ENCODE data around the gene PVRIG.
A peak's percentile ranks its signal among the peaks of the same experiment; 100 is the strongest.
"Not testable (repeated sequence)": the region's sequence is repeated elsewhere in the genome, so short reads cannot be mapped to it uniquely, and the experiment has no call there.

The PVRIG gene

GRCh38 chr7:100224891-100225290 lies 5.1 kb downstream of the PVRIG start:
- H3K27me3 Mint-ChIP-seq; H3K36me3 Mint-ChIP-seq (ENCODE audit: low read depth); H3K27ac Mint-ChIP-seq; intact Hi-C loops (cut with micrococcal nuclease); H3K9me3 Mint-ChIP-seq; H3K4me3 Mint-ChIP-seq; H3K4me1 Mint-ChIP-seq (ENCODE audit: low read depth): not testable (repeated sequence)

- H3K9me3 Mint-ChIP-seq; H3K27ac Mint-ChIP-seq; H3K36me3 Mint-ChIP-seq (ENCODE audit: low read depth); H3K4me1 Mint-ChIP-seq (ENCODE audit: low read depth); H3K4me3 Mint-ChIP-seq; H3K27me3 Mint-ChIP-seq; intact Hi-C loops (cut with micrococcal nuclease): not testable (repeated sequence)
These were observed 15.0 kb downstream of the PVRIG start for GRCh38 chr7:100234660-100235317.

GRCh38 chr7:100239975-100240374 lies 20.2 kb downstream of the PVRIG start:
- H3K36me3 Mint-ChIP-seq (ENCODE audit: low read depth); H3K9me3 Mint-ChIP-seq; H3K27me3 Mint-ChIP-seq; H3K27ac Mint-ChIP-seq; H3K4me3 Mint-ChIP-seq; intact Hi-C loops (cut with micrococcal nuclease): not testable (repeated sequence)
- peaks cover 13% of the 10 kb centered on the region for H3K4me1 Mint-ChIP-seq (ENCODE audit: low read depth)

- H3K27me3 Mint-ChIP-seq; H3K36me3 Mint-ChIP-seq (ENCODE audit: low read depth); intact Hi-C loops (cut with micrococcal nuclease); H3K9me3 Mint-ChIP-seq; H3K4me3 Mint-ChIP-seq: not testable (repeated sequence)
- Mint-ChIP-seq H3K27ac (peak overlapping the region; percentile 43), H3K4me1 (ENCODE audit: low read depth) (peaks cover 19% of the 10 kb centered on the region)
These were observed 23.6 kb downstream of the PVRIG start for GRCh38 chr7:100243385-100243784.

- H3K4me3 Mint-ChIP-seq; H3K36me3 Mint-ChIP-seq (ENCODE audit: low read depth); intact Hi-C loops (cut with micrococcal nuclease); H3K27me3 Mint-ChIP-seq; H3K9me3 Mint-ChIP-seq: not testable (repeated sequence)
- Mint-ChIP-seq H3K27ac (peak overlapping the region; percentile 16), H3K4me1 (ENCODE audit: low read depth) (peaks cover 19% of the 10 kb centered on the region)
These were observed 25.3 kb downstream of the PVRIG start for GRCh38 chr7:100244988-100245605.

- peaks cover 19% of the 10 kb centered on the region for H3K4me1 Mint-ChIP-seq (ENCODE audit: low read depth)
- intact Hi-C loops (cut with micrococcal nuclease); H3K4me3 Mint-ChIP-seq; H3K36me3 Mint-ChIP-seq (ENCODE audit: low read depth); H3K27ac Mint-ChIP-seq; H3K9me3 Mint-ChIP-seq; H3K27me3 Mint-ChIP-seq: not testable (repeated sequence)
These were observed 26.5 kb downstream of the PVRIG start for GRCh38 chr7:100246121-100246864.

GRCh38 chr7:100246865-100247137 lies 27.1 kb downstream of the PVRIG start:
- H3K27me3 Mint-ChIP-seq; H3K36me3 Mint-ChIP-seq (ENCODE audit: low read depth); H3K27ac Mint-ChIP-seq; H3K4me3 Mint-ChIP-seq; H3K9me3 Mint-ChIP-seq; intact Hi-C loops (cut with micrococcal nuclease): not testable (repeated sequence)
- H3K4me1 Mint-ChIP-seq (ENCODE audit: low read depth): peaks cover 19% of the 10 kb centered on the region

- peaks cover 19% of the 10 kb centered on the region for H3K4me1 Mint-ChIP-seq (ENCODE audit: low read depth)
- H3K27me3 Mint-ChIP-seq: peaks cover 5% of the 10 kb centered on the region
- H3K9me3 Mint-ChIP-seq: no peaks in the 10 kb centered on the region
- intact Hi-C loops (cut with micrococcal nuclease): no loop called here
- no peak overlapping the region for H3K4me3 Mint-ChIP-seq
- no peak overlapping the region for H3K27ac Mint-ChIP-seq
- H3K36me3 Mint-ChIP-seq (ENCODE audit: low read depth): no peaks in the 10 kb centered on the region
These were observed 27.5 kb downstream of the PVRIG start for GRCh38 chr7:100247152-100247757.

- Mint-ChIP-seq H3K27me3 (peaks cover 5% of the 10 kb centered on the region), H3K4me3 (no peak overlapping the region), H3K36me3 (ENCODE audit: low read depth) (no peaks in the 10 kb centered on the region), H3K9me3 (no peaks in the 10 kb centered on the region), H3K4me1 (ENCODE audit: low read depth) (peaks cover 9% of the 10 kb centered on the region), H3K27ac (no peak overlapping the region)
- intact Hi-C loops (cut with micrococcal nuclease): no loop called here
These were observed 28.7 kb downstream of the PVRIG start for GRCh38 chr7:100248483-100248882.

GRCh38 chr7:100257017-100257416 lies 37.3 kb downstream of the PVRIG start:
- no peaks in the 10 kb centered on the region for H3K4me1 Mint-ChIP-seq (ENCODE audit: low read depth)
- intact Hi-C loops (cut with micrococcal nuclease): no loop called here
- H3K27ac Mint-ChIP-seq: no peak overlapping the region
- no peaks in the 10 kb centered on the region for H3K27me3 Mint-ChIP-seq
- H3K4me3 Mint-ChIP-seq: no peak overlapping the region
- H3K36me3 Mint-ChIP-seq (ENCODE audit: low read depth): no peaks in the 10 kb centered on the region
- H3K9me3 Mint-ChIP-seq: no peaks in the 10 kb centered on the region

- intact Hi-C loops (cut with micrococcal nuclease); H3K36me3 Mint-ChIP-seq (ENCODE audit: low read depth); H3K27ac Mint-ChIP-seq; H3K9me3 Mint-ChIP-seq; H3K4me3 Mint-ChIP-seq; H3K27me3 Mint-ChIP-seq; H3K4me1 Mint-ChIP-seq (ENCODE audit: low read depth): not testable (repeated sequence)
These were observed 40.2 kb downstream of the PVRIG start for GRCh38 chr7:100259984-100260383.

GRCh38 chr7:100262896-100263295 lies 43.1 kb downstream of the PVRIG start:
- H3K27me3 Mint-ChIP-seq; H3K36me3 Mint-ChIP-seq (ENCODE audit: low read depth); H3K4me1 Mint-ChIP-seq (ENCODE audit: low read depth); H3K27ac Mint-ChIP-seq; H3K4me3 Mint-ChIP-seq; H3K9me3 Mint-ChIP-seq; intact Hi-C loops (cut with micrococcal nuclease): not testable (repeated sequence)

GRCh38 chr7:100264223-100264622 lies 44.5 kb downstream of the PVRIG start:
- intact Hi-C loops (cut with micrococcal nuclease); H3K4me3 Mint-ChIP-seq; H3K9me3 Mint-ChIP-seq; H3K27ac Mint-ChIP-seq; H3K36me3 Mint-ChIP-seq (ENCODE audit: low read depth); H3K4me1 Mint-ChIP-seq (ENCODE audit: low read depth); H3K27me3 Mint-ChIP-seq: not testable (repeated sequence)

GRCh38 chr7:100264669-100265165 lies 45.0 kb downstream of the PVRIG start:
- not testable (repeated sequence) for H3K9me3 Mint-ChIP-seq

More at GRCh38 chr7:100264669-100265165, 45.0 kb downstream of the PVRIG start:
- H3K36me3 Mint-ChIP-seq (ENCODE audit: low read depth); H3K27me3 Mint-ChIP-seq; H3K4me3 Mint-ChIP-seq; intact Hi-C loops (cut with micrococcal nuclease); H3K27ac Mint-ChIP-seq; H3K4me1 Mint-ChIP-seq (ENCODE audit: low read depth): not testable (repeated sequence)

Data from dendritic cell treated with granulocyte-macrophage colony-stimulating factor and Interleukin-4, amounts not matched to agents 40 ng/mL and 50 ng/mL, for 4 days (primary cell).